GM19193 (cell line): ENCODE data around the gene IFITM5.

ENCODE experiments used
- POLR2A ChIP-seq: IDR thresholded peaks from 4 replicates; pipeline ENCODE4 v1.6.1; 2011; ENCODE audit not compliant: insufficient read depth, insufficient read length; ENCODE audit errors: extremely low read depth

Gene IFITM5

DNA sequence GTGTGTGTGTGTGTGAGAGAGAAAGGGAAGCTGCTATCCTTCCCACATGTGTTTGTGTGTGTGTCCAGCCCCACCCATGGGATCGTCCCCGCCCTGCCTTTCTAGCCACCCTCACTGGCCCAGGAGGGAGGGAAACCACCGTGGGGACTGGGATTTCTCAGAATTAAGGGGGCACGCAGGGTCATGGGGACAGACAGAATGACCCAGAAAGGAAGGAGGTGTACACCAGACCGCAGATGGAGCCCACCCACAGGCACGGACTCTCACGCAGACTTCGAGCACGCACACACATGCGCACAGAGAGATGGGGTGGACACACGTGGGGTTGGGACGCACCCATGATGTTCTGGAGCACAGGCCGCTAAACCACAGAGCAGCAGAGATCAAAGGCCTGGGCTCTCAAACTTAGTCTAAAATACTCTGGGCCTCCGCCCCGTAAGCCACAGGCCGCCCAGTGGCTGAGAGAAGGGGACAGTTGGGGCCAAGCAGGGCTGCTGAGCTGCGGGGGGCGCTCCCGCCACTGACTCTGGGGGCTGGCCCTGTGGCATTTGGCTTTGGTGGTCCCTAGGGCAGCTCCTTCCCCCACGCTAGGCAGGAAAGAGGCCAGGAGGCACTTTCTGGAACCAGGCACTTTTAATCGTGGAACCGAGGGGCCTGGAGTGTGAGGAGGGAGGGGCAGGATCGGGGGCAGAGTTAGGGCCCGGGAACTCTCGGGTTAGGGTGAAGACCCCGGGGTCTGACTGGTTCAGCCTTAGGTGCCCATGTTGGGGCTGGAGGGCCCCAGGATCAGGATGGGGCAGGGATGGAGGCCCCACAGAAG lies 1.5 kb downstream of the IFITM5 start:
- TF ChIP-seq POLR2A, result no peak

DNA sequence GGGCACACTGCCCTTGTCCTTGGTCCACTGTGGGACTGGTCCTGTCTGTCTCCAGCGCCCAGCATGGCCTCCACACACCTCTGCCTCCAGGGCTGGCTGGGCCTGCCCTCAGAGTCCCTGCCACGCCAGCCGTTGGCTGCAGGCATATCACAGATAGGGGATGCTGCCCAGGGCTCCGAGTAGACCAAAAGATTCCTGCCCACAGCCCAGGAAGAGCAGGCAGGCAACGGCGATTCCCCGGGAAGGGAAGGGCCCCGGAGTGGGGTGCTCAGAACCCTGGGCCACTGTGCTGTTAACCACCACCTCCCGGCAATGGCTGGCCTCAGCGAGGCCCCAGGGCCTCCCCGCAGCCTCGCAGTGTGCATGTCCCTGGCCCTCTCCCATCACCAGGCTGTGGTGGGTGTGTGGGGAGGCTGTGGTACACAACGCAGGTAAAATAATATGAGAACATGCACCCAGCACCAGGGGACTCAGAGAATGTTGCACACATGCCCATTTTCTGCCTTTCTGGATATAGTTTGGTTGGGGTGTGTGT lies 2.2 kb downstream of the IFITM5 start:
- TF ChIP-seq POLR2A, result no peak

DNA sequence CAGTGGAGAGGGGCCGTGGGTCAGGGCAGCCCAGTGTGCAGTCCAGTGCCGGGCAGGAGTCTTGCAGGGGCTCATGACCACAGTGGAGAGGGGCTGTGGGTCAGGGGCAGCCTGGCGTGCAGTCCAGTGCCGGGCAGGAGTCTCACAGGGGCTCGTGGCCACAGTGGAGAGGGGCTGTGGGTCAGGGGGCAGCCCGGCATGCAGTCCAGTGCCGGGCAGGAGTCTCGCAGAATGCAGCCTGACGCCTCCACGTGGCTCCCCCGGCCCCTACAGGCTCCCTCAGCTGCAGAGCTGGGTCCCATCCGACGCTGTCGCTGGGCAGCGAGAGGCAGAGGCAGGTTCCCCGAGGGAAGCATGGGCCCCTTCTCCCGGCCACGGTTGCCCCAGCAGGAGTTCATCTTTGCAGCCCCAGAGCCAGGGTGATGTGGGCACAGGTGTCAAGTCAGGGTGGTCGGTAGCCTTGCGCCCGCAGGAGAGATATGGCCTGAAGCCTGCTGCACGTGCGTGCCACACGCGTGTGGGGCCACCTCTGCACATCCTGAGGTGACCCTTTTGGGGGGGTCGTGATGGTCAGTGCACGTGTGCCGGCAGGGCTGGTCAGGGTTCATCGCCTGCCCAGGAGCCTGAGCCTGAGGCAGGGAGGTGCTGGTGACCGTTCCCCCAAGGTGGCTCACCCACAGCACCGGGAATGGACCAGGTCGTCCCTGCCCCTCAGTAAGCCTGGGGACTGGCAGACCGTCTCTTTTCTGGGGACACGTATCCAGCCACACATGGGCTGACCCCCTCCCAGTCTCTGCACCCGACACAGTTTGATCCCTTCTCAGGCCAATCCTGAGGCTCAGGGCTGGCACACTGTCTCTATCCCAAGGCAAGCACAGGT lies 2.9 kb downstream of the IFITM5 start:
- TF ChIP-seq POLR2A, result no peak

DNA sequence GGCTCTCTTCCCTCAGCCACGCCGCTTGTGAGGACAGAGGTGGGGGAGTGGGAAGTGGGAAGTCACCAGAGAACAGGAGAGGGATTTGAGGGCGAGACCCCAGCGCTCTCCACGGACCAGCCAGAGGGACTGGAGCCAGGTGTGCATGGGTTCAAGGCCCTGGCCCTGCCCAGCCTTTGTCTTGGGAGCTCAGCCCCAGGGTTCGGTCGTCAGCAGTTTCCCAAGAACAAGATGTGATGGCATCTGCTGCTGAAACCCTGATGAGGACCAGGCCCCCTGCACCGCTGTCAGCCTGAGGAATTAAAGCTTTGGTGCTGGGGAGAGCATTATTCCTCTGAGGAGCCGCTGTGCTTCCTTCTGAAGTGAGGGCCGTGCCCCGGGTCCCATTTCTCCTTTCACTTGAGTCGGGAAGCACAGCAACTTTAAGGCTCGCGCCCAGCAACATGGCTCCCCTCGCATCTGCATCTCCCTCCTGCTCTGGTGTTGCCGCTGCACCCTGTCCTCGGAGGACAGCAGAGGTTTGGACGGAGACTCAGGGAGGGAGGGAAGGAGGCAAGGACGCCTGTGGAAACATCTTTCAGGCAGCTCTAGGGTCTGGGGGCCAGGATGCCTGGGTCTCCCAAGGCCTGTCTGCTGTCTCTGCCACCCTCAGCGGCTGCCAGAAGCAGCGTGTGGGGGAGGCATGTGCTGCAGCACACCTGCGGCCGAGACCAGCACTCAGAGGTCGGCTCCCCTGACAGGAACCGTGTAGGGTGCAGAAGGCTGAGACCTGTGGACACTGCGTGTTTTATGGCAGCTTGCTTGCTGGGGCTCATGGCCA lies 3.8 kb downstream of the IFITM5 start:
- no peak for TF ChIP-seq POLR2A

DNA sequence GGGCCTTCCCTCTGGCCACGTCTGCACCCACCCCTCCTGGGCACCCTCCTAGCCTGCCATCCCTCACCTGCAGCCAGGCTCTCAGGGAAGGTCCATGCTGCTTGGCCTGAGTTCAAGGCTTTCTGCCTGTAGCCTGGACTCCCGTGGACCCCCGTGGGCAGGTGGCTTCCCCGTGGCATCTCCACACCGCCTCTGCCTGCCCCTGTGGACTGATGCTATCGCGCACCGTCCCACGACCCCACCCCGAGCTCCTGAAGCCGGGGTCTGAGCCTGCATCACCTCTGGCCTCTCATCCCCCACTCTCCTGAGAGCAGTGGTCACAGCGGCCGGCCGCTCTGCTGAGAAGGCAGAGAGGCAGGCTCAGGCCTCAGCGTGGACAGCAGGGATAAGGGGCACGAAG lies 4.5 kb downstream of the IFITM5 start:
- no peak for TF ChIP-seq POLR2A

DNA sequence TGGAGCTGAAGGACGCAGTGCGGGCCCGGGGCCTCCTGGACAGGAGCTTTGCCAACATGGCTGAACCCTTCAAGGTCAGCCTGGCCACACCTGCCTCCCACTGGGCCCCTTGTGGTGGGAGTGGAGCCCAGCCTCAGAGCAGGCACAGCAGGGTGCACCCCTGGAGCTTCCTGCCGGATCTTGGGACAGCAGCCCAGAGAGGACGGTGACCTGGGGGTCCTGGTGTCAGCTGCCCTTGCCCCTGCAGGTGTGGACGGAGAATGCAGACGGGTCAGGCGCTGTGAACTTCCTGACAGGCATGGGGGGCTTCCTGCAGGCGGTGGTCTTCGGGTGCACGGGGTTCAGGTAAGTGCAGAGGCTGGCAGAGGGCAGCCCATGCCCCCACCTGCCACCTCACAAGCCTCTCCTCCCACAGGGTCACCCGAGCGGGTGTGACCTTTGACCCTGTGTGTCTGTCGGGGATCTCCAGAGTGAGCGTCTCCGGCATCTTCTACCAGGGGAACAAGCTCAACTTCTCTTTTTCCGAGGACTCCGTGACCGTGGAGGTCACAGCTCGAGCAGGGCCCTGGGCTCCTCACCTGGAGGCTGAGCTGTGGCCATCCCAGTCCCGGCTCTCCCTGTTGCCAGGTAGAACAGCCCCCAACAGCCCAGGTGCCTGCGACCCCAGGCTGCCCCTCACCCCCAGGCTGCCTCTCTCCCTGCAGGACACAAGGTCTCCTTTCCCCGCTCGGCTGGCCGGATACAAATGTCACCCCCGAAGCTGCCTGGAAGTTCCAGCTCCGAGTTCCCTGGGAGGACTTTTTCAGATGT lies 5.3 kb downstream of the IFITM5 start:
- no peak for TF ChIP-seq POLR2A

DNA sequence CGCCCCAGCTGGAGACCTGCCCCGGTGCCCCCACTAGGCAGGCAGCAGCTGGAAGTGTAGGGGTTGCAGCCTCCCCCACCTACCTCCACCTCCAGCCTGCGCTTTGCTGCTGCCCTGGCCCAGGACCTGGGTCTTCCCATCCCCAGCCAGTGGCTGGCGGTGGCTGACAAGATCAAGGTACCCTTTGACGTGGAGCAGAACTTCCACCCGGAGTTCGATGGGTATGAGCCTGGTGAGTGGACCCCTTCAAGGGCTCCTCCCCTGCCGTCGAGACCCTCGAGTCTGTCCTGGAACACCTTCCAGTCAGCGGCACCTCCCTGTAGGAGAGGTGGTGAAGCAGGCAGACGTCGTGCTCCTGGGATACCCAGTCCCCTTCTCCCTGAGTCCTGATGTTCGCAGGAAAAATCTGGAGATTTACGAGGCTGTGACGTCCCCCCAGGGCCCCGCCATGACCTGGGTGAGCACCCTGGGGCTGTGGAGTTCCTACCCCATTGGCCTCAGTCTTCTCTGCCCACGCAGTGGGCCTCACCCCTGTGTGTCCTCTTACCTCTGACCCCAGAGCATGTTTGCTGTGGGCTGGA lies 6.0 kb downstream of the IFITM5 start:
- no peak for TF ChIP-seq POLR2A

DNA sequence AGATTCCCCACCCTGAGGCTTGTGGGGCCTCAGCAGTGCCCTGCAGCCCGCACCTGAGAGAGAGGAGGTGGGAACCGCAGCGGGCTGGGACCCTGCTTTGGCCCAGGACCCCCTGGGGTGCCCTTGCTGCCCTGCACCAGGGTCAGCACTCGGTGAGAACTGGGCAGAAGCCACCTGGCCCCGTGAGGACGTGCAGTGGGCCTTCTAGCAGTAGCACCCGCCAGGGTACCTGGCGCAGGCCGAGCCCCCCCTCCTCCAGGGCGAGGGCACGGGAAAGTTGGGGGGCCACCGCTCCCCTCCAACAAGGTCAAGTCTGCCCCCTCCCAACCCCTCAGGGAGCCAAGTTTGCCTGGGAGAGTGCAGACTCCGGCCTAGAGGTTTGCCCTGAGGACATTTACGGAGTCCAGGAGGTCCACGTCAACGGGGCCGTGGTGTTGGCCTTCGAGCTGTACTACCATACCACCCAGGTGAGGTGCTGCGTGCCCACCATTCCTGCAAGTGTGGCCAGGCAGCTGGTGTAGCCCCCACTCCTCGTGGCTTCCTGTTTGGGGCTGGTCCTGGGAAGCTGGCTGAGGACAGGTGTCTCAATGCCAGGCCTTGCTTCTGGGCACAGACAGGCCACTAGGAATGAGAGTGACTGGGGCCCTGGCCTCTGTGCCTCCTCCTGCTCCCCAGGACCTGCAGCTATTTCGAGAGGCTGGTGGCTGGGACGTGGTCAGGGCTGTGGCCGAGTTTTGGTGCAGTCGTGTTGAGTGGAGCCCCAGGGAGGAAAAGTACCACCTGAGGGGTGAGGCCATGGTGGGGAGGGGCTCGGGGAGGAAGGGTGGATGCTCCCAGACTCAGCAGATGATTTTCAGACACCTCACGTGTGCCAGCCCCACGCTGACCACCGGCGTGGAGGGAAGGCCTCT lies 6.9 kb downstream of the IFITM5 start:
- TF ChIP-seq POLR2A, result no peak

DNA sequence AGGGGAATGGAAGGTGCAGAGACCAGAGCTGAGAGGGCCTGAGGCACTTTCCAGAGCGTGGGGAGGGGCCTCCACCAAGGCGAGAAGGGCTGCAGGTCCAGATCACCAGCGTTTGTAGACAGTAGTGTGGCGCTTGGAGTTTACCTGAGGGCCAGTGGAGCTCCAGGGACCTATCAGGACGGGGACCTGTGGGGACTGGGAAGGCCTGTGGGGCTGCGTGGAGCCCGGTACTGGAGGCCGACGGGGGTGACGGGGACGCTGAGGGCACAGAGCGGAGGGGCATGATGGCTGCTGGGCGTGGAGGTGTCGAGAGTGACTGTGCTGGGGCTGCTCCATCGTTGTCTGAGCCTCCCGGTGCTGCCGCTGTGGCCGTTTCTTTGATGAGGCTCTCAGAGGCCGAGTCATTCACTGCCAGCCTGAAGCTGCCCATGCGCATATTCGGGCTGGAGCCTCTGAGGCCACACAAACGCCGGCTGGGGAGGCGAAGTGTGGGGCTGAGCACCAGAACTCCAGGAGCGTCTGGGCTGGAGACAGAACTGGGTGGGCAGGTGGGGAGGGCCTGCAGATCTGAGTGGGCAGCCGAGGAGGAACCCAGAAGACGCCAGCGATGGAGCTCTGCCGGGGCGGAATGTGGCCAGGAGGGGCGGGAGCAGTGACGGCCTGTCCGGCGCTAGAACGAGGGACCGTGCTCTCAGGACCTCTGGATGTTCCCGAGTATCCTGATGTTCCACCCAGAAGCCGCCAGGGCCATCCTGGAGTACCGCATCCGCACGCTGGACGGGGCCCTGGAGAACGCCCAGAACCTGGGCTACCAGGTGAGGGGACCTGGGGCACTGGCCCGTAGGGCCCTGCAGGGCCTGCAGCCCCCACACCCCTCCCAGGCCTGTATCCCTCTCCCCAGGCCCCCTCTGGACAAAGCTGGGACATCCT lies 7.8 kb downstream of the IFITM5 start:
- TF ChIP-seq POLR2A, result no peak

DNA sequence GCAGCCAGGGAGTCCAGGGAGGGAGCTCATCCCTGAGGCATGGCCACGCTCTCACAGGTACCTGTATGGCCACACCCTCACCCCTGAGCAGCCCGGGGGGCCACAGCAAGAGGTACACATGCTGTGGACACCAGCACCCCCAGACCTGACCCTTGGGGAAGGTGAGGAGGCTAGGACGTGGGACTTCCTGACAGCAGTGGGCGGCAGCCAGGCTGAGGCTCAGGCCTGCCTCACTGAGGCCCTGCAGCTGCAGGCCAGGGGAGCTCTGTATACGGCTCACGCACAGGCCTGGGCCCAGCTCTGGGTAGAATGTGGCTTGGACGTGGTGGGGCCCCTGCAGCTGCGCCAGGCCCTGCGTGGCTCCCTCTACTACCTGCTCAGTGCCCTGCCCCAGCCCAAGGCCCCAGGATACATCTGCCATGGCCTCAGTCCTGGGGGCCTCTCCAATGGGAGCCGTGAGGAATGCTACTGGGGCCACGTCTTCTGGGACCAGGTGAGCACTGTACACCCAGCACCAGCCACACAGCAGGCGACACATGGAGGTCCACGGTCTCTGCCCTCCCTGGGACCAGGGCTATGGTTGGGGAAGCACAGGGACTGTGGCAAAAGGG lies 8.6 kb downstream of the IFITM5 start:
- TF ChIP-seq POLR2A, result no peak
